ENCODE results near the gene LAG3.

- TF ChIP-seq CTCF (IDR thresholded peaks at IDR 0.05) (no peak), EP300 (IDR thresholded peaks at IDR 0.05) (no peak), CHD4 (IDR thresholded peaks at IDR 0.05; ENCODE audit: borderline replicate concordance) (no peak), MAX (IDR thresholded peaks at IDR 0.05) (no peak), POLR2A (IDR thresholded peaks at IDR 0.05; ENCODE audit: low read length) (no peak), RCOR1 (IDR thresholded peaks at IDR 0.05; ENCODE audit: low read depth, low read length) (no peak), JUNB (IDR thresholded peaks at IDR 0.05) (no peak), ESRRA (IDR thresholded peaks at IDR 0.05; ENCODE audit: borderline replicate concordance, low read length) (no peak), MAFK (IDR thresholded peaks at IDR 0.05; ENCODE audit: partially characterized antibody) (no peak)
Measured at GRCh38 chr12:6807170-6807569, 34.9 kb downstream of the LAG3 start.
